ENCODE results near the gene NCEH1. TPM values are rescaled to one million over a fixed set of nuclear protein-coding genes. Genes with fewer than 3 reads are reported as not detected.

The NCEH1 gene
- total RNA-seq, 1 donor from 2014 or later = 1.6 TPM

DNA sequence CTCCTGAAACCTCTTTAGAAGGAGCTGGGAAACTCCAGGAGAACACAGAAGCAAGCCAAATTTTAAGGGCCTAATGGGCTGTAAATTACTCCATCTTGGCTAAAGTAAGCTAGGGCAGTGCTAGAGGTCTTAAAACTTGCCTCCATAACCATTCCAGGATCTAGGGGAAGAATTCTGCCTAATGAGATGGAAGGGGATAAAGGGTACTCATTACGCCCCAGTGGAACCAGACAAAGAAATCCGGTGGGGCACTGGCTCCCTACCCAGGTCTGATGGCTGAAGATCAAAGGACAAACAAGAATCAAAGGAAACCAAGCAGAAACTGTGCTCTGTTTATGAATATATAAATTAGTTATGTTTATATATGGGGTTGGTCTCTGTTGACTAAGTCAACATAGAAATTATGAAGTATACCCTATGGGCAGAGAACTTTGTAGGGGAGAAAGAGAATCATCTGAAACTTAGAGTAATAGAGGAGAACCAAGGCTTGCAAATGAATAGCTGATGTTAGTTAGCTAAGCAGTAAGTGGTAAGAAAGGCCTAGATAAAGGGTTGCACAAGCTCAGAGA is 57.8 kb downstream of the NCEH1 start:
- no peak overlapping the region for H3K4me3 Mint-ChIP-seq
- no peak overlapping the region for H3K27ac Mint-ChIP-seq
- TF ChIP-seq, protein P1, sequence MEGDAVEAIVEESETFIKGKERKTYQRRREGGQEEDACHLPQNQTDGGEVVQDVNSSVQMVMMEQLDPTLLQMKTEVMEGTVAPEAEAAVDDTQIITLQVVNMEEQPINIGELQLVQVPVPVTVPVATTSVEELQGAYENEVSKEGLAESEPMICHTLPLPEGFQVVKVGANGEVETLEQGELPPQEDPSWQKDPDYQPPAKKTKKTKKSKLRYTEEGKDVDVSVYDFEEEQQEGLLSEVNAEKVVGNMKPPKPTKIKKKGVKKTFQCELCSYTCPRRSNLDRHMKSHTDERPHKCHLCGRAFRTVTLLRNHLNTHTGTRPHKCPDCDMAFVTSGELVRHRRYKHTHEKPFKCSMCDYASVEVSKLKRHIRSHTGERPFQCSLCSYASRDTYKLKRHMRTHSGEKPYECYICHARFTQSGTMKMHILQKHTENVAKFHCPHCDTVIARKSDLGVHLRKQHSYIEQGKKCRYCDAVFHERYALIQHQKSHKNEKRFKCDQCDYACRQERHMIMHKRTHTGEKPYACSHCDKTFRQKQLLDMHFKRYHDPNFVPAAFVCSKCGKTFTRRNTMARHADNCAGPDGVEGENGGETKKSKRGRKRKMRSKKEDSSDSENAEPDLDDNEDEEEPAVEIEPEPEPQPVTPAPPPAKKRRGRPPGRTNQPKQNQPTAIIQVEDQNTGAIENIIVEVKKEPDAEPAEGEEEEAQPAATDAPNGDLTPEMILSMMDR (IDR thresholded peaks at IDR 0.05; ENCODE audit: unreplicated experiment) = no peak
- H3K36me3 Mint-ChIP-seq = no peaks in the 10 kb centered on the region
- H3K27me3 Mint-ChIP-seq (ENCODE audit: low read depth) = no peaks in the 10 kb centered on the region
- H3K4me1 Mint-ChIP-seq = peaks cover 17% of the 10 kb centered on the region
- DNase-seq (ENCODE audit: low spot score in 2 of 2, unreplicated experiment in 2 of 2) = no peak
- H3K9me3 Mint-ChIP-seq = no peaks in the 10 kb centered on the region

DNA sequence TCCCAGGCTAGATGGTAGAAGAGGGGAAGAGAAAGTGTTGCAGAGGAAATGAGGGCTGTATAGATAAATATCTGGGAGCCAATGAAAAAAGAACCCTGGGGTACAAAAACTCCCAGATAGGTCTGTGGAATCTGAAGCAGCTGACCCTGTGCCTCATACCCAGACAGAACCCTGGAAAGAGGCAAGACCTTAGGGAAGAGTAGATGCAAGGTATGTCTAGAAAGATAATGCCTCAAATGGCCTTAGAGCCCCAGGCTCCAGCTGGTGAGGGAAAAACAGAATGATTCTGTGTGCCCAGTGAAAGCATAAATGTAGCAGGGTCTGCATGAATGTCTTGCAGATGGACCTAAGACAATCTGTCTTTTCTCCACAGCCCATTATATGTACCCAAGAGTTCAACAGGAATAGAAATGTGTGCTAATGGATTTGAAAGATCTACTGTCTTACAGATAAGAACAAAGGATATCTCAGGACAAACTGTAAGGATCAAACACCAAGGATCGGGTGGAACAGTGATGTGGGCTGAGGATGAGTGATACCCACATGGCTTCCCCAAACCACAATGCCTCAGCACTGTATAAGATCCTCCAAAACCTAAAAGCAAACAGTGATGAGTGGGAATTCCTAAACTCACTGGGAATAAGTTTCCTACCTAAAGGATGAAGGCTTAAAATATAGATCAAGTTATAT is 58.8 kb downstream of the NCEH1 start:
- Mint-ChIP-seq H3K9me3 (no peaks in the 10 kb centered on the region), H3K27ac (no peak overlapping the region), H3K4me3 (no peak overlapping the region), H3K27me3 (ENCODE audit: low read depth) (no peaks in the 10 kb centered on the region), H3K36me3 (no peaks in the 10 kb centered on the region), H3K4me1 (peaks cover 27% of the 10 kb centered on the region)
- TF ChIP-seq, protein P1 (IDR thresholded peaks at IDR 0.05; ENCODE audit: unreplicated experiment) = no peak
- no peak for DNase-seq (ENCODE audit: low spot score in 2 of 2, unreplicated experiment in 2 of 2)

DNA sequence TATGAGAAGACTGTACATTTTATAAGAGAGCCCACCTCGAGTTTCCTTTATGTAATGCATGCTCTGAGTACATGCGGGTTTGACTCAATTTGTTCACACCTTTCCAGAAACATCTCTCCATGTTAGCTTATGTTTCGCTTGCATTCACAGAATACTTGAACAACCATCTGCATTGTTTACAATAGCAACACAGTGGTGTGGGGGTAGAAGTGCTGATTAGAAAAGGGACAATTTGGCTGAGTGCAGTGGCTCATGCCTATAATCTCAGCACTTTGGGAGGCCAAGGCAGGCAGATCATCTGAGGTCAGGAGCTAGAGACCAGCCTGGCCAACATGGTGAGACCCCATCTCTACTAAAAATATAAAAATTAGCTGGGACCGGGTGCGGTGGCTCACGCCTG is 60.9 kb downstream of the NCEH1 start:
- H3K27me3 Mint-ChIP-seq (ENCODE audit: low read depth) = no peaks in the 10 kb centered on the region
- no peaks in the 10 kb centered on the region for H3K9me3 Mint-ChIP-seq
- no peak overlapping the region for H3K4me3 Mint-ChIP-seq
- no peaks in the 10 kb centered on the region for H3K36me3 Mint-ChIP-seq
- no peak for DNase-seq (ENCODE audit: low spot score in 2 of 2, unreplicated experiment in 2 of 2)
- H3K27ac Mint-ChIP-seq = no peak overlapping the region
- H3K4me1 Mint-ChIP-seq = peaks cover 42% of the 10 kb centered on the region
- TF ChIP-seq, protein P1 (IDR thresholded peaks at IDR 0.05; ENCODE audit: unreplicated experiment) = no peak

DNA sequence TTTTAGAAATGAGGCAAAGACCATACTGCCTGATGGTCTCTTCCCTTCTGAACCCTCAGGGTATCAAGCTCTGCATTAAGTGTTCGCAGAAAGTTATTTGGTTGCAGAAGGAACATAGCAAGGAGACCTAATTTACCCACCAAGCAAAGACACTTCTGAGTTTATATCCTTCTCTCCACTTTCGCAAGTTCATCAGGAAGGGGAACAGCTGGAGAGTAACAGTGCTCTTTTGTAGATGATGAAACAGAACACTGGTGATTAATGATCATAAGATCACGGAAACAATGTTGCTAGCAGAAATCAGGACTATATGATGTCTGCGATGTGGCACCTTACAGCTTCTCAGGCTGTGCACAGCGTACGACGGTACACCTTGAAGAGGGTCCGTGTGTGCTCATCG is 62.1 kb downstream of the NCEH1 start:
- TF ChIP-seq, protein P1 (IDR thresholded peaks at IDR 0.05; ENCODE audit: unreplicated experiment) = no peak
- peaks cover 42% of the 10 kb centered on the region for H3K4me1 Mint-ChIP-seq

DNA sequence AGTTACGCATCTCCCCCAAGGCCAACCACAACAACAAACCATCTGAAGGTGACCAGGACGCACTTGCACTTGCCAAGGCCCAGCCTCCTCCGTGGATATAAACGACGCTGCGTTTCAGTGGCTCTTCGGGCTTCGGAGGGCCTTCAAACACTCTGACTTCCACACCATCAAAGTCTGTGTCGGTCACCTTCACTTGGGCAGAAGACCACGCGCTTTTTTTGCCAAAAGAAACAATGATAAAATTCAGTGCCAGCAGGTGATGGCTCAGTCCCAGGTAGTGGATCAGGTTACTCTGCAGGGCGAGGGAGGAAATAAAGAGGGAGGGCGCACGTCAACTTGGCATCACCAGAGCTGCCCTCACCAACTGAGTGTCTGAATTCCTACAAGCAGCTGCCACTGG is 63.0 kb downstream of the NCEH1 start:
- Mint-ChIP-seq H3K36me3 (no peaks in the 10 kb centered on the region), H3K27me3 (ENCODE audit: low read depth) (no peaks in the 10 kb centered on the region), H3K9me3 (no peaks in the 10 kb centered on the region), H3K4me3 (no peak overlapping the region), H3K4me1 (peaks cover 42% of the 10 kb centered on the region), H3K27ac (peak overlapping the region; percentile 94)
- TF ChIP-seq, protein P1 (IDR thresholded peaks at IDR 0.05; ENCODE audit: unreplicated experiment) = no peak
- DNase-seq (ENCODE audit: low spot score in 2 of 2, unreplicated experiment in 2 of 2) = no peak

More for the DNA sequence above, 62.1 kb downstream of the NCEH1 start:
- Mint-ChIP-seq H3K27ac (no peak overlapping the region), H3K27me3 (ENCODE audit: low read depth) (no peaks in the 10 kb centered on the region), H3K4me3 (no peak overlapping the region), H3K9me3 (no peaks in the 10 kb centered on the region), H3K36me3 (no peaks in the 10 kb centered on the region)
- DNase-seq (ENCODE audit: low spot score in 2 of 2, unreplicated experiment in 2 of 2) = no peak
